ENCODE measurements around the gene PIEZO2. TPM values are rescaled to one million over a fixed set of nuclear protein-coding genes. Genes with fewer than 3 reads are reported as not detected.

PIEZO2 gene
- total RNA-seq, 1 experiment from 2014 or later: 10.7 TPM

- Mint-ChIP-seq H3K36me3 (no peaks in the 10 kb centered on the region), H3K4me3 (no peak overlapping the region), H3K27me3 (ENCODE audit: low read depth) (no peaks in the 10 kb centered on the region), H3K4me1 (peaks cover 24% of the 10 kb centered on the region), H3K9me3 (peaks cover 3% of the 10 kb centered on the region; the same call in 1 of the 2 replicates), H3K27ac (no peak overlapping the region)
- no peak for DNase-seq (ENCODE audit: low spot score)
- CTCF ChIA-PET: no interaction called here
- POLR2A ChIA-PET: no interaction called here
- no peak for TF ChIP-seq ATF1 (CRISPR knock-in tag; IDR thresholded peaks at IDR 0.05)
- no peak for TF ChIP-seq FOXP1 (CRISPR knock-in tag; IDR thresholded peaks at IDR 0.05; ENCODE audit: borderline replicate concordance)
- no peak for TF ChIP-seq MXD4 (CRISPR knock-in tag; IDR thresholded peaks at IDR 0.05; ENCODE audit: borderline replicate concordance)
- TF ChIP-seq FOXK1 (CRISPR knock-in tag; IDR thresholded peaks at IDR 0.05): no peak
- TF ChIP-seq MYBL2 (CRISPR knock-in tag; IDR thresholded peaks at IDR 0.05): no peak
- TF ChIP-seq, protein P1, sequence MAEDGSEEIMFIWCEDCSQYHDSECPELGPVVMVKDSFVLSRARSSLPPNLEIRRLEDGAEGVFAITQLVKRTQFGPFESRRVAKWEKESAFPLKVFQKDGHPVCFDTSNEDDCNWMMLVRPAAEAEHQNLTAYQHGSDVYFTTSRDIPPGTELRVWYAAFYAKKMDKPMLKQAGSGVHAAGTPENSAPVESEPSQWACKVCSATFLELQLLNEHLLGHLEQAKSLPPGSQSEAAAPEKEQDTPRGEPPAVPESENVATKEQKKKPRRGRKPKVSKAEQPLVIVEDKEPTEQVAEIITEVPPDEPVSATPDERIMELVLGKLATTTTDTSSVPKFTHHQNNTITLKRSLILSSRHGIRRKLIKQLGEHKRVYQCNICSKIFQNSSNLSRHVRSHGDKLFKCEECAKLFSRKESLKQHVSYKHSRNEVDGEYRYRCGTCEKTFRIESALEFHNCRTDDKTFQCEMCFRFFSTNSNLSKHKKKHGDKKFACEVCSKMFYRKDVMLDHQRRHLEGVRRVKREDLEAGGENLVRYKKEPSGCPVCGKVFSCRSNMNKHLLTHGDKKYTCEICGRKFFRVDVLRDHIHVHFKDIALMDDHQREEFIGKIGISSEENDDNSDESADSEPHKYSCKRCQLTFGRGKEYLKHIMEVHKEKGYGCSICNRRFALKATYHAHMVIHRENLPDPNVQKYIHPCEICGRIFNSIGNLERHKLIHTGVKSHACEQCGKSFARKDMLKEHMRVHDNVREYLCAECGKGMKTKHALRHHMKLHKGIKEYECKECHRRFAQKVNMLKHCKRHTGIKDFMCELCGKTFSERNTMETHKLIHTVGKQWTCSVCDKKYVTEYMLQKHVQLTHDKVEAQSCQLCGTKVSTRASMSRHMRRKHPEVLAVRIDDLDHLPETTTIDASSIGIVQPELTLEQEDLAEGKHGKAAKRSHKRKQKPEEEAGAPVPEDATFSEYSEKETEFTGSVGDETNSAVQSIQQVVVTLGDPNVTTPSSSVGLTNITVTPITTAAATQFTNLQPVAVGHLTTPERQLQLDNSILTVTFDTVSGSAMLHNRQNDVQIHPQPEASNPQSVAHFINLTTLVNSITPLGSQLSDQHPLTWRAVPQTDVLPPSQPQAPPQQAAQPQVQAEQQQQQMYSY (CRISPR knock-in tag; IDR thresholded peaks at IDR 0.05): no peak
- TF ChIP-seq ATF3 (CRISPR knock-in tag; conservative IDR thresholded peaks at IDR 0.05): no peak
- no peak for TF ChIP-seq TEAD4 (CRISPR knock-in tag; IDR thresholded peaks at IDR 0.05)
- TF ChIP-seq CBFB (CRISPR knock-in tag; IDR thresholded peaks at IDR 0.05; ENCODE audit: low read depth): no peak
- no peak for TF ChIP-seq USF1 (CRISPR knock-in tag; IDR thresholded peaks at IDR 0.05)
- TF ChIP-seq NR2C2 (CRISPR knock-in tag; IDR thresholded peaks at IDR 0.05): no peak
- TF ChIP-seq, protein P2, sequence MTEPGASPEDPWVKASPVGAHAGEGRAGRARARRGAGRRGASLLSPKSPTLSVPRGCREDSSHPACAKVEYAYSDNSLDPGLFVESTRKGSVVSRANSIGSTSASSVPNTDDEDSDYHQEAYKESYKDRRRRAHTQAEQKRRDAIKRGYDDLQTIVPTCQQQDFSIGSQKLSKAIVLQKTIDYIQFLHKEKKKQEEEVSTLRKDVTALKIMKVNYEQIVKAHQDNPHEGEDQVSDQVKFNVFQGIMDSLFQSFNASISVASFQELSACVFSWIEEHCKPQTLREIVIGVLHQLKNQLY (CRISPR knock-in tag; IDR thresholded peaks at IDR 0.05): no peak
- no peak for TF ChIP-seq GABPB1 (CRISPR knock-in tag; IDR thresholded peaks at IDR 0.05)
- no peak for TF ChIP-seq IRF2 (CRISPR knock-in tag; IDR thresholded peaks at IDR 0.05; ENCODE audit: borderline replicate concordance, low read depth)
- TF ChIP-seq, protein P3, sequence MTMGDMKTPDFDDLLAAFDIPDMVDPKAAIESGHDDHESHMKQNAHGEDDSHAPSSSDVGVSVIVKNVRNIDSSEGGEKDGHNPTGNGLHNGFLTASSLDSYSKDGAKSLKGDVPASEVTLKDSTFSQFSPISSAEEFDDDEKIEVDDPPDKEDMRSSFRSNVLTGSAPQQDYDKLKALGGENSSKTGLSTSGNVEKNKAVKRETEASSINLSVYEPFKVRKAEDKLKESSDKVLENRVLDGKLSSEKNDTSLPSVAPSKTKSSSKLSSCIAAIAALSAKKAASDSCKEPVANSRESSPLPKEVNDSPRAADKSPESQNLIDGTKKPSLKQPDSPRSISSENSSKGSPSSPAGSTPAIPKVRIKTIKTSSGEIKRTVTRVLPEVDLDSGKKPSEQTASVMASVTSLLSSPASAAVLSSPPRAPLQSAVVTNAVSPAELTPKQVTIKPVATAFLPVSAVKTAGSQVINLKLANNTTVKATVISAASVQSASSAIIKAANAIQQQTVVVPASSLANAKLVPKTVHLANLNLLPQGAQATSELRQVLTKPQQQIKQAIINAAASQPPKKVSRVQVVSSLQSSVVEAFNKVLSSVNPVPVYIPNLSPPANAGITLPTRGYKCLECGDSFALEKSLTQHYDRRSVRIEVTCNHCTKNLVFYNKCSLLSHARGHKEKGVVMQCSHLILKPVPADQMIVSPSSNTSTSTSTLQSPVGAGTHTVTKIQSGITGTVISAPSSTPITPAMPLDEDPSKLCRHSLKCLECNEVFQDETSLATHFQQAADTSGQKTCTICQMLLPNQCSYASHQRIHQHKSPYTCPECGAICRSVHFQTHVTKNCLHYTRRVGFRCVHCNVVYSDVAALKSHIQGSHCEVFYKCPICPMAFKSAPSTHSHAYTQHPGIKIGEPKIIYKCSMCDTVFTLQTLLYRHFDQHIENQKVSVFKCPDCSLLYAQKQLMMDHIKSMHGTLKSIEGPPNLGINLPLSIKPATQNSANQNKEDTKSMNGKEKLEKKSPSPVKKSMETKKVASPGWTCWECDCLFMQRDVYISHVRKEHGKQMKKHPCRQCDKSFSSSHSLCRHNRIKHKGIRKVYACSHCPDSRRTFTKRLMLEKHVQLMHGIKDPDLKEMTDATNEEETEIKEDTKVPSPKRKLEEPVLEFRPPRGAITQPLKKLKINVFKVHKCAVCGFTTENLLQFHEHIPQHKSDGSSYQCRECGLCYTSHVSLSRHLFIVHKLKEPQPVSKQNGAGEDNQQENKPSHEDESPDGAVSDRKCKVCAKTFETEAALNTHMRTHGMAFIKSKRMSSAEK (CRISPR knock-in tag; IDR thresholded peaks at IDR 0.05; ENCODE audit: borderline replicate concordance): no peak
- no peak for TF ChIP-seq ELF4 (CRISPR knock-in tag; IDR thresholded peaks at IDR 0.05; ENCODE audit: low read depth)
- ATAC-seq: no peak
These were observed 54.2 kb downstream of the PIEZO2 start for GRCh38 chr18:11095211-11095610.

DNA sequence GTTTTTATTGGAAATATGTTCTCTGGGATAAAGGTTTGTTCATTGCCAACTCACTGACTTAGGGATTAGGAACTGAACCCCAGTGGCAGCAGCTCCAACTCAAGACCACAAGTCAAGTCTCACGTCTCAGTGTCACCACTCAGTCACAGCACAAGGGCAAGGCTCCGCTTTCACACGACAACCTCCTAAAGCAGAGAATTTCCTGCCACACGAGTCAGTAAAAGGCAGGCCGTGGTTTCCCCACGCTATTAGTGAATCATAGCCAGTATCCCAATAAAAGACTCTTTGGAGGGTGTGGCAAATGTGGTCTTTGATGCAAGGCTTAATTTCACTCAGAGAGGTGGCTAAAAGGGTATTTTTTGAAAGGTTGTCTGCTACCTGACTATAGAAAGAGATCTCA lies 57.6 kb downstream of the PIEZO2 start:
- Mint-ChIP-seq H3K27me3 (ENCODE audit: low read depth) (no peaks in the 10 kb centered on the region), H3K36me3 (no peaks in the 10 kb centered on the region)
- CTCF ChIA-PET: no interaction called here
- TF ChIP-seq ZNF232 (CRISPR knock-in tag; IDR thresholded peaks at IDR 0.05): no peak
- TF ChIP-seq ZBTB43 (CRISPR knock-in tag; IDR thresholded peaks at IDR 0.05): no peak
- TF ChIP-seq CBFB (CRISPR knock-in tag; IDR thresholded peaks at IDR 0.05; ENCODE audit: low read depth): no peak
- TF ChIP-seq SMAD3 (CRISPR knock-in tag; IDR thresholded peaks at IDR 0.05; ENCODE audit: borderline replicate concordance): no peak
- TF ChIP-seq, protein P4, sequence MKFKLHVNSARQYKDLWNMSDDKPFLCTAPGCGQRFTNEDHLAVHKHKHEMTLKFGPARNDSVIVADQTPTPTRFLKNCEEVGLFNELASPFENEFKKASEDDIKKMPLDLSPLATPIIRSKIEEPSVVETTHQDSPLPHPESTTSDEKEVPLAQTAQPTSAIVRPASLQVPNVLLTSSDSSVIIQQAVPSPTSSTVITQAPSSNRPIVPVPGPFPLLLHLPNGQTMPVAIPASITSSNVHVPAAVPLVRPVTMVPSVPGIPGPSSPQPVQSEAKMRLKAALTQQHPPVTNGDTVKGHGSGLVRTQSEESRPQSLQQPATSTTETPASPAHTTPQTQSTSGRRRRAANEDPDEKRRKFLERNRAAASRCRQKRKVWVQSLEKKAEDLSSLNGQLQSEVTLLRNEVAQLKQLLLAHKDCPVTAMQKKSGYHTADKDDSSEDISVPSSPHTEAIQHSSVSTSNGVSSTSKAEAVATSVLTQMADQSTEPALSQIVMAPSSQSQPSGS (CRISPR knock-in tag; IDR thresholded peaks at IDR 0.05; ENCODE audit: borderline replicate concordance, low read depth): no peak

More for the DNA sequence above, 57.6 kb downstream of the PIEZO2 start:
- no peak for DNase-seq (ENCODE audit: low spot score)
- peaks cover 20% of the 10 kb centered on the region for H3K4me1 Mint-ChIP-seq
- H3K27ac Mint-ChIP-seq: no peak overlapping the region
- H3K4me3 Mint-ChIP-seq: no peak overlapping the region
- POLR2A ChIA-PET: no interaction called here
- H3K9me3 Mint-ChIP-seq: peaks cover 3% of the 10 kb centered on the region; the same call in 1 of the 2 replicates
- no peak for ATAC-seq
